HG03159 (cell line): Measurements from ENCODE around the gene NGF.
"Not testable (repeated sequence)": the region's sequence is repeated elsewhere in the genome, so short reads cannot be mapped to it uniquely, and the experiment has no call there.

Experiments used
- ATAC-seq: cut with Tn5 transposase; IDR thresholded peaks from one replicate; pipeline ENCODE4 v1.9.1; 2021; ENCODE audit warnings: mild to moderate bottlenecking, moderate library complexity; ENCODE audit not compliant: unreplicated experiment

Gene NGF

GRCh38 chr1:115310581-115311473 lies 27.2 kb downstream of the NGF start:
- no peak for ATAC-seq

- not testable (repeated sequence) for ATAC-seq
Observed at GRCh38 chr1:115309504-115309903, 28.5 kb downstream of the NGF start.

GRCh38 chr1:115308969-115309368 lies 29.1 kb downstream of the NGF start:
- no peak for ATAC-seq

GRCh38 chr1:115307661-115308060 lies 30.4 kb downstream of the NGF start:
- ATAC-seq: no peak

GRCh38 chr1:115306146-115306545 lies 31.9 kb downstream of the NGF start:
- ATAC-seq: no peak

- ATAC-seq: no peak
Observed at GRCh38 chr1:115303364-115303763, 34.7 kb downstream of the NGF start.

- no peak for ATAC-seq
Observed at GRCh38 chr1:115302390-115302961, 35.6 kb downstream of the NGF start.

GRCh38 chr1:115301438-115302020 lies 36.5 kb downstream of the NGF start:
- no peak for ATAC-seq

- ATAC-seq: no peak
Observed at GRCh38 chr1:115300087-115300876, 37.8 kb downstream of the NGF start.

- no peak for ATAC-seq
Observed at GRCh38 chr1:115299266-115299665, 38.8 kb downstream of the NGF start.

GRCh38 chr1:115296981-115297380 lies 41.1 kb downstream of the NGF start:
- ATAC-seq: peak; percentile 67

GRCh38 chr1:115295904-115296696 lies 41.9 kb downstream of the NGF start:
- ATAC-seq: no peak

GRCh38 chr1:115293899-115294298 lies 44.1 kb downstream of the NGF start:
- ATAC-seq: no peak

GRCh38 chr1:115293006-115293405 lies 45.0 kb downstream of the NGF start:
- ATAC-seq: no peak

GRCh38 chr1:115291741-115292140 lies 46.3 kb downstream of the NGF start:
- no peak for ATAC-seq

GRCh38 chr1:115289940-115290339 lies 48.1 kb downstream of the NGF start:
- no peak for ATAC-seq

GRCh38 chr1:115288591-115289198 lies 49.4 kb downstream of the NGF start:
- no peak for ATAC-seq

GRCh38 chr1:115286431-115287205 lies 51.4 kb downstream of the NGF start:
- no peak for ATAC-seq

- no peak for ATAC-seq
Observed at GRCh38 chr1:115284209-115284608, 53.8 kb downstream of the NGF start.
